Measurements from ENCODE around the gene CCDC178.

The CCDC178 gene

GRCh38 chr18:33369711-33370449 is 70.6 kb downstream of the CCDC178 start:
- no peaks in the 10 kb centered on the region for H3K9me2 ChIP-seq (ENCODE audit: low read depth, low read length)
- TF ChIP-seq EZH2 (IDR thresholded peaks at IDR 0.05; ENCODE audit: borderline replicate concordance, low read length) (no peak), CTCF (IDR thresholded peaks at IDR 0.05; ENCODE audit: low read length) (no peak)
- no peak overlapping the region for H3K9ac ChIP-seq (ENCODE audit: low read length)
- no peaks in the 10 kb centered on the region for H4K20me1 ChIP-seq (ENCODE audit: insufficient read depth, low read length)
- no peaks in the 10 kb centered on the region for H3K9me3 ChIP-seq (ENCODE audit: low read length)
- H3K79me2 ChIP-seq (ENCODE audit: insufficient read depth, low read length), result no peaks in the 10 kb centered on the region
- H3K4me3 ChIP-seq (ENCODE audit: low read depth, low read length, poor library complexity, severe bottlenecking), result no peak overlapping the region
- no peak overlapping the region for H3K27ac ChIP-seq (ENCODE audit: low read depth, low read length, poor library complexity, severe bottlenecking)
- no peak overlapping the region for H3K4me2 ChIP-seq (ENCODE audit: low read length)
- H3K4me1 ChIP-seq (ENCODE audit: insufficient read depth, low read length, severe bottlenecking), result no peaks in the 10 kb centered on the region
- H3K27me3 ChIP-seq (ENCODE audit: insufficient read depth, low read length), result no peaks in the 10 kb centered on the region
- H2AFZ ChIP-seq (ENCODE audit: low read length), result no peak overlapping the region
- H3F3A ChIP-seq (ENCODE audit: insufficient read depth, low read length), result no peaks in the 10 kb centered on the region
- no peaks in the 10 kb centered on the region for H3K36me3 ChIP-seq (ENCODE audit: insufficient read depth, low read length)

- no peaks in the 10 kb centered on the region for H3K9me2 ChIP-seq (ENCODE audit: low read depth, low read length)
- H3K36me3 ChIP-seq (ENCODE audit: insufficient read depth, low read length), result no peaks in the 10 kb centered on the region
- no peak overlapping the region for H3K27ac ChIP-seq (ENCODE audit: low read depth, low read length, poor library complexity, severe bottlenecking)
- no peaks in the 10 kb centered on the region for H3K4me1 ChIP-seq (ENCODE audit: insufficient read depth, low read length, severe bottlenecking)
- H3K4me3 ChIP-seq (ENCODE audit: low read depth, low read length, poor library complexity, severe bottlenecking), result no peak overlapping the region
- H3K27me3 ChIP-seq (ENCODE audit: insufficient read depth, low read length), result no peaks in the 10 kb centered on the region
- H3K9ac ChIP-seq (ENCODE audit: low read length), result no peak overlapping the region
- no peak overlapping the region for H3K4me2 ChIP-seq (ENCODE audit: low read length)
- no peaks in the 10 kb centered on the region for H4K20me1 ChIP-seq (ENCODE audit: insufficient read depth, low read length)
- H2AFZ ChIP-seq (ENCODE audit: low read length), result no peak overlapping the region
- H3K79me2 ChIP-seq (ENCODE audit: insufficient read depth, low read length), result no peaks in the 10 kb centered on the region
- H3K9me3 ChIP-seq (ENCODE audit: low read length), result no peaks in the 10 kb centered on the region
- no peaks in the 10 kb centered on the region for H3F3A ChIP-seq (ENCODE audit: insufficient read depth, low read length)
- TF ChIP-seq EZH2 (IDR thresholded peaks at IDR 0.05; ENCODE audit: borderline replicate concordance, low read length) (no peak), CTCF (IDR thresholded peaks at IDR 0.05; ENCODE audit: low read length) (no peak)
Observed at GRCh38 chr18:33356735-33357134, 83.8 kb downstream of the CCDC178 start.

- H3K4me1 ChIP-seq (ENCODE audit: insufficient read depth, low read length, severe bottlenecking), result no peaks in the 10 kb centered on the region
- no peak overlapping the region for H3K27ac ChIP-seq (ENCODE audit: low read depth, low read length, poor library complexity, severe bottlenecking)
- no peaks in the 10 kb centered on the region for H3K27me3 ChIP-seq (ENCODE audit: insufficient read depth, low read length)
- H2AFZ ChIP-seq (ENCODE audit: low read length), result no peak overlapping the region
- no peaks in the 10 kb centered on the region for H4K20me1 ChIP-seq (ENCODE audit: insufficient read depth, low read length)
- H3K9me3 ChIP-seq (ENCODE audit: low read length), result no peaks in the 10 kb centered on the region
- no peaks in the 10 kb centered on the region for H3K36me3 ChIP-seq (ENCODE audit: insufficient read depth, low read length)
- no peak for TF ChIP-seq CTCF (IDR thresholded peaks at IDR 0.05; ENCODE audit: low read length)
- no peak for TF ChIP-seq EZH2 (IDR thresholded peaks at IDR 0.05; ENCODE audit: borderline replicate concordance, low read length)
- no peaks in the 10 kb centered on the region for H3K9me2 ChIP-seq (ENCODE audit: low read depth, low read length)
- no peak overlapping the region for H3K4me2 ChIP-seq (ENCODE audit: low read length)
- no peak overlapping the region for H3K9ac ChIP-seq (ENCODE audit: low read length)
- H3K79me2 ChIP-seq (ENCODE audit: insufficient read depth, low read length), result no peaks in the 10 kb centered on the region
- H3K4me3 ChIP-seq (ENCODE audit: low read depth, low read length, poor library complexity, severe bottlenecking), result no peak overlapping the region
- H3F3A ChIP-seq (ENCODE audit: insufficient read depth, low read length), result no peaks in the 10 kb centered on the region
Observed at GRCh38 chr18:33355756-33356155, 84.8 kb downstream of the CCDC178 start.
